Hematopoietic multipotent progenitor cell treated with erythropoietin and hydrocortisone succinate and interleukin-3 and kit ligand, for 17 days (in vitro differentiated cells): ENCODE results near the gene EPHB6.
A peak's percentile ranks its signal among the peaks of the same experiment; 100 is the strongest.

Source experiments
- DNase-seq: peaks from one replicate; pipeline ENCODE4 v3.0.0-alpha.2; 2015; ENCODE audit warnings: low spot score

EPHB6 gene

DNA sequence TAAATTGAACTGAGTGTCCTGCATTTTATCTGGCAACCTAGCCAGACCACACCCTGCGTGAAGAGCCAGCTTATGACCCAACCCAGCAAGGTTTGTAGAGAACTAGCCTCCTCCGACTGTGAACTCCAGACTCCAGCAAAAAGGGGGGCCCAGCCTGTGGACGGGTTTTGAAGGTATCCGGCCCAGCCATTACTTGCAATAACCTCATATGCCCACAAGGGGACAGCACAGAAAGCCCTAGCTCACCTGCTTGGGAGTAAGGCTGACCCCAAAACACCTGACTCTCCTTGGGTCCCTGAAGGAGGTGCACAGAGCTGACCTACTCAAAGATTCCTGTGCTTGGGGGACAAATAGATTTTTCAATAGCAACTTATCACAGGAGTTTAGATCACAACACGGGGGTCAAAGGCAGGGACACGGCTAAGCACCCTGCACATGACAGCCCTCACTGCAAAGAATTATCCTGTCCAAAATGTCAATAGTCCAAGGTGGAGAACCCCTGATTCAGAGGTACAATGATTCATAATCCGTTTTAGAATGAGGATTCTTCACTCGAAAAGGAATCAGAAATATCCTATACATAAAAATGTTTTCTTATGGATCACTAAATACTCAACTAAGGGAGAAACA is 26.1 kb downstream of the EPHB6 start:
- DNase-seq = peak; percentile 66

DNA sequence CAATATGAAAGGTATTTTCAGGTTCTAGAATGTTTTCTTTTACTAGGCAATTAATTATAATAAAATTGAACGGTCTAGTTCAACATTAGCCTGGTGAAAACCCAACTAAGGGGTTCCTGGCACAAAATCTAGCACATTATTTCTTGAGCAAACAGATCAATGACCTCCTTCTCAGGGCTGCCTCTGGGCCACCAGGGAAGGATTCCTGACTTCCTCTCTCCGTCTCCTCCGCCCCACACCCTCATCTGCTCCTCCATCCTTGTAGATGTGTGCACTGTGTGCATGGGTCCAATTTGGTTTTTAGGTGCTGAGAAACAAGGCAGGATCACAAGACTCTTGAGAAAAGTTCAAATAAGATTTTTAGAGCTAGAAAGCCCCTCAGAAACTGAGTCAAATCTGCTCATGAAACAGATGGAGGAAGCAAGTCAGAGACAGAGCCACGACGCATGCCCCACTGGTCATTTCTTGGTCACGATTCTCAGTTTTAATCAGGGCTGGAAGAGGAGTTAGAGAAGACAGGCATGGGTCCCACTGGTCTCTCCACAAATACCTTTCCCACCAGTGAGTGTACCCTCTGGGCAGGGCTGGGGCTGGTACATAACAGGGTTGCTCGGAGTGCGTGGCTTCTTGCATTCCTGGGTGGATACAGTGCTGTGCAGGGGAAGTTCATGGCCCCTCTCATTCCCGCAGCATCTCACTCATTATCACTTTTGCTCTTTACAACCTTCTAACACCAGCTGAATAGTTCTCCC is 26.9 kb downstream of the EPHB6 start:
- DNase-seq = no peak

DNA sequence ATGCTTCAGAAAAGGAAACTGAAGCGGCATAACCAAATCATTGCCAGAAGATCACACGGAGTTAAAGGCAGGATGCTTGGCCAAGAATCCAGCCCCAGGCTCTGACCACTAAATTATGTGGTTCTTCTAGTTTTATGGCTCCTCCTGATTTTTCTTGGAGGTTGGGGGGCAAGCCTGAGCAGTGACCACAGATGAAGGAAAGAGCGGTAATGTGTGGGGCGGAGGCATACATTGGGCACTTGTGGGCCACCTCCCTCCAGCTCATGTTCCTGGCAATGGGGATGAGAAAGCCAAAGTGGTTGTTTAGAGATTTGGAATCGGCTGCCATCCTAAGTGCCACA is 27.4 kb downstream of the EPHB6 start:
- DNase-seq = no peak

DNA sequence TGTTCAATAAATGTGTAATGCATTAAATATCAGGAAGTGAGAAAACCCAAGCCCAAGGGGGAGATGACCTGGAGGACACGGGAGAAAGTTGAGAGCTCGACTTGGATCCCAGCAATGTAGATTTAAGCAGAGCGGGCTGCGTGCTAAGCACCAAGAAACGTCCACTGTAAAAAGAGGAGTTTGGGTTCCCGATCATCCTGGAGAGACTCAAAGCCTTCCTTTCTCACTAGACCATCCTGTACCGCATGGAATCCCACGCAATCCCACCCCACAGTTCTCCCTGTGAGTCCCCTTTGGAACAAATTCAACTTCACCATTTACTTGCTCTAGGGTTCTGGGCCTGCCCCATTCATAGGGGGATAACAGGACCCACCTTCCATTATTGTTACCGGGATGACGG is 28.3 kb downstream of the EPHB6 start:
- no peak for DNase-seq

DNA sequence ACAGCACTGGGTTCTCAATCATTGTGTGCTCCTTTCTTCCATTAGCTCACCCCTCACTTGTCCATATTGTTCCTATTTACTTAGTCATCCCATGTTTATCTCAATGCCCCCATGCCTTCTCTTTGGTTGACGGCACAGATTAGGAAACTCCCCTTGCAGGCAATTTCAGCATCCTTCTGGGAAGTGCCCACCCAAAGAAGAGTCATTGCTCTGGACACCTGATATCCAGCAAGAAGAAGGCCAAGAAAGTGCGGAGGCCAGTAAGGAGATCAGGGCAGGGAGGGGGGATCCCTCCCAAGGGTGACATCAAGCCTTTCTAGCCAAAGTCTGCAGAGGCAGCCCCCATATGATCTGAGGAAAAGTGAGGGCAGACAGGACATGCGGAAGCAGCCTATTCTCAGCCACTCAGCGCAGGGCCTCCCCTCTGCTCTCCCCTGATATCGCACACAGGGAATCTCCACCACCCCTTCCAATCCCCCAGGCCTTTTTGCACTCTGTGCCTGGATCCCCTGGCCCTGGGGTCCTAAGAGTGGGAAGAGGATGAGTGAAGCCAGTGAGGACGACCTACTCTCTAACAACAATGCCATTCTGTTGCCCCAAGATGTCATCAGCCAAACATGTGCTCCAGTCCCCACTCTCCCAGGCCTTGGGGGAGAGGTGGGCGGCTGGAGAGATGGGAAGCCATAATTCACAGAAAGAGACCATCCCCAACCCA is 28.9 kb downstream of the EPHB6 start:
- no peak for DNase-seq

DNA sequence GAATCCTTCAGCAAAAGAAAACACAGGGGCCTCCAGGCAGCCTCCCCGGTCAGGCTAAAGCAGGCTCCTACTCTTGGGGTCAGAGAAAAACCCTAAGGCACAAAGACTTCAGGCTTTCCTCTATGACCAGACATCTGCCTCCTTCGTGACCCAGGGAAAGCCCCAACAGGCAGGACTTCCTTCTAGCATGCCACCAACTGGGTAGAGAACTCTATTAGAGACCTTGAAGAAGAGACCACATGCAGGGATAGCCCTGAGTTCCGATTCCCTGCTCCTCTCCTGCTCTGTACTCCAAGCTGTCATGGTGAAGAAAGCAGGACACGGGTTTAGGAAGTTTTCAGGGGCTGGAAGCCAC is 29.4 kb downstream of the EPHB6 start:
- no peak for DNase-seq

DNA sequence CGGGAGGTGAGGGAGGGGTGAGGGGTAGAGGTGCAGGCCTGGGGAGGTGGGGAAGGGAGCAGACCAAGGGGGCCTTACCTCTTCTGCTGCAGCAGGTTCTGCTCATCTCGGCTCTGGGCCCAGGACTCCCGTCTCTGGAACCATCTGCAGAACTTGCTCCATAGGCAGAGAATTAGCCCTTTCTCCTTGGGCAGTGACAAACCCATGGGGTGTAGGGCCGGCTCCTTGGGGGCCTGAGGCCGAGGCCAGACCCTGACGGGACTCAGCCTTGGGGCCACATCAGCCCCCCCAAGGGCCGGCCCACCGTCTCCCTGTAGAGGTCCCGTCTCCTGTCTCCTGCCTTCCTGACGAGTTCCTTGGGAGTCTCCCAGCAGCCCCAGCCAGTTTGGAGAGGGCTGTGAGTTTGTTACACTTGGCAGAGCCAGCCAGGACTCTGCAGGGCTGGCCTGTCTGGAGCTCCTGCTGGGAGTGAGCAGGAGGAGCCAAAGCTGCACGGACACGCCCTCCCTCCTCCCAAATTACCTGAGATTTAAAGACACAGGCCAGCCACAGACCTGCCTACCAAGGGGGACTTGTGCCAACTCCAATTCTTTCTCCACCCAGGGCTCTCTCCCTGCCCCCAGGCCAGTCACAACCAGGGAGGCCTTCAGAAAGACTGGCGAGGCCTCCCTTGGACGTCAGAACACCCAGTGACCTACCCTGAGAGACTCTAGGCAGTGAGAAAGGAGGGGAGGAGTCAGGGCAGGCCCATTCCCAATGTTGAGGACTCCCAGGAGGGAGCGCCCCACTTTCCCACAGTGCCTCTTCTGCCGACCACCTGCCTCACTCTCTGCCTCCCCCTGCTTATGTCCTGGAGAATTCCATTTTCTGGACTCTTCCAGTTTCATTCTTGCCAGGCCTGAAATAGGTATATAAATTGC is 30.7 kb downstream of the EPHB6 start, which contains the start of gene TRPV6:
TRPV6 (minus strand) TSS at position 435 of the 920 bp plus-strand sequence.
- no peak for DNase-seq

DNA sequence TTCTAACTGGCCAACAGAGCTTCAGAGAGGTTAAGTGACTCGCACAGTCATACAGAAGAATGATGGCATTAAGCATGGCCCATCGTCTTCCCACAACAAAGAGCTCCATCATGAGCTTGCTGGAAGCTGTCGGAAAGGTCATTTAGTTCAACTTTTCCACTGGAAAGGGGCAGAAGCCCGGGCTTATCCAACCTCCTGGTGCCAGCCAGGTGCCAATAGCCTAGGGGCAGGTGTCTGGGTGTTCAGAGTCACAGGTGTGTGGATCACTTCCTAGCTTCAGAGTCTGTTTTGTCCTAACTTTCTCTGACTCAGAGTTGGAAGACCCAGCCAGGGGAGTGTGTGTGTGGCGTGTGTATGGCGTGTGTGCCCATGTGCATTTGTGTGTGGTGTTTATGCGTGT is 32.0 kb downstream of the EPHB6 start:
- DNase-seq = no peak

DNA sequence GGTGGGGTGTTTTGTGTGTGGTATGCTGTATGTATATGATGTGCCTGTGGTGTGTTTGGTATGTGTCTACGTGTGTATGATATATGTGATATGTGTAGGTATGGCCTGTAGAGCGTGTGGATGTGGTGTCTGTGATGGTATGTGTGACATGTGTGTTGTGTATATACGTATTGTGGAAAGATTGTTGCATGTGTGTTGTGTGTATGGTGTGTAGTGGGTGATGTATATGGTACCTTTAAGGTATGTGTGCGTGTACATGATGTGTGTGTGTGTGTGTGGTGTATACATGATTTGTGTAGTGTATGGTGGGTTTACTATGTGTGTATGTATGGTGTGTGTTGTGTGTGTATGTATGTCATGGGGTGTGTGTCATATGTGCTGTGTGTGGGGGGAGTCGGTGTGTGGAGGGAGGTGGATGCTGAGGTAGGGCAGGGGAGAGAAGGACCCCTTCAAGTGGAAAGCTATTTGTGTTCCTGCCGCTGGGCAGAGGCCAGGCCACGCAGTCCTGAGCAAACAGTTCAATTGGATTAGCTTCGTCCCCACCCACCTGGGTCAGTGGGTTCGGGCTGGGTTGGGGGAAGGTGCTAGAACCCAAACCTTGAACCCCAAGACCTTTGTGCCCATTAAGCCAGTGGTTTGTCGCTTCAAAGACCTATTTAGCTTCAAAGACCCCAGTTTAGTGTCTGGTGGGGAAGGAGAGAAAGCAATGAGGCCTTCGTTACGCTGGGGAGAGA is 32.6 kb downstream of the EPHB6 start:
- DNase-seq = no peak

DNA sequence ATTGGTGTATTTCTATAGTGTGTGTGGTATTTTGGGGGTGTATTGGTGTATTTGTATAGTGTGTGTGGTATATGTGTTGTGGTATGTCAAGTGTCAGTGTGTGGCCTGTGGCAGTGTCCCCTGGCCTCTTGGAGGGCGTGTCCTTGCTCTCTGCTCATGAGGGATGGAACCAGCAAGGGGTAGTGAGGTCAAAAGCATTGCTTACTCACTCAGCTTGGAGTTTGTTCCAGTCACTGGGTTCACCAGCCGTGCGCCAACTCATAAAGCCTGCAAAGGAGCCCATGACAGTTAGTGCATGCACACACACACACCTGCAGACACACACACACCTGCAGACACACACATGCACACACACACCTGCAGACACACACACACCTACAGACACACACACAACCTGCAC is 34.9 kb downstream of the EPHB6 start:
- DNase-seq = no peak

DNA sequence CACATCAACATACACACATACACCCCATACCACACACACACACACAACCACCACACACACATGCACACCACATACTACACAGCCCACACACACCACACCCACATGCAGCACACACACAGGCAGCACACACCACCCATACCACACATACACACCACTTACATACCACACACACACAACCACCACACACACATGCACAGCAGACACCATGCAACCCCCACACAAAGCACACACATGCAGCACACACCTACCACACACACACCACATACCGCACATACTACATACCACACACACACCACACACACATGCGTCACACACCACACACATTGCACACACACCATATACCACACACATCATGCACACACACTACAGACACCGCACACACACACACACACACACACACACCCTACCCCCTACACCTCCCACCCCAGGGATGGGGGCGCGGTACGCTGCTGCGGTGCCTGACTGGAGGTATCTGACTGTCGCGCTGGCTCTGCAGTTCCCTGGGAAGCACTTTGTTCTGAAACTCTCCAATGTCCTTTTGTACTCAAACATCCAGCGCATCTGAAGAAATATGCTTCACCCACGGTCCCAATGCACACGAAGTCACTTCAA is 36.1 kb downstream of the EPHB6 start:
- no peak for DNase-seq

DNA sequence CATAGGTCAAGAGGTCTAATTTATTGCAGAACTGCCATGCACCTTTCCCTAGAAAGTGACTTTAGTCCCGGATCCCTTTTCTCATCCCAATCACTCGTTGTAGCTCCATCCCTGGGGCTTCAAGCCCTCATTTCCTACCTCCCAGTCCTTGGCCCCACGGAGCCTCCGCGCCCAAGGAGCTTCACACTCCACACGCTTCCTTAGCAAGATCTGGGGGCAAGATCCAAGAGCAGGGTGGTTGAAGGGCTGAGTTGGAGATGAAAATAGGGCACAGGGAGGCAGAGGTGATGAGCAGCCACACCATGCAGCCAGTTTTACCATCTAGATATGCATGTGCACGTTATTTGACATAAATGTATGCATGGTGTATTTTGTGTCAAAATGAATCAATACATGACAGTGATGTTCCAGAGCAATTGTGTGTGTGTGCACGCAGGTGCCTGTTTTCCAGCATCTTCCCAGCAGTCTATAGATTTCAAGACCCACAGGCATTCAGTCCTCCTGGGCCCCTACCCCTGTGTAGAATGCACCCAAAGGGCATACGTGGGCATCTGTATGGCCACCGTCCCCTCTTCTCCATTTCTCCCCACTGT is 36.7 kb downstream of the EPHB6 start:
- DNase-seq = no peak

DNA sequence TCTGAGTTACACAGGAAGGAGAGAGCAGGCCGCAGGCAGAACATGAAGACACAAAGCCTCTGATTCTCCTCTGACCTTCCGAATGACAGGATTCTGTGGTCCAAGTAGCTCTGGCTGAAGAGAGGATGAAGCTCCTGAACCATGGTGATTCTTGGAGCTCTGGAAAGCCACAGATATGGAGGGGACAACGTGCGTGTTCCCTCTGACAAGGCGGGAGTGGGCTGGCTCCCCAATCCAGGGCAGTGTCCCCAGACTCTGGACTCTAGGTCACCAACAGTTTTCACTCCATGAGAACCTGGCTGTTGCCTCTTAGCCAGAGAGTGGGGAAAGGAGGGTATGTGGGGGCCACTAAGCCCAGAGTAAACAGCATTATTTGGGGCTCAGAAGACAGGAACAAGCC is 38.1 kb downstream of the EPHB6 start:
- DNase-seq = no peak

DNA sequence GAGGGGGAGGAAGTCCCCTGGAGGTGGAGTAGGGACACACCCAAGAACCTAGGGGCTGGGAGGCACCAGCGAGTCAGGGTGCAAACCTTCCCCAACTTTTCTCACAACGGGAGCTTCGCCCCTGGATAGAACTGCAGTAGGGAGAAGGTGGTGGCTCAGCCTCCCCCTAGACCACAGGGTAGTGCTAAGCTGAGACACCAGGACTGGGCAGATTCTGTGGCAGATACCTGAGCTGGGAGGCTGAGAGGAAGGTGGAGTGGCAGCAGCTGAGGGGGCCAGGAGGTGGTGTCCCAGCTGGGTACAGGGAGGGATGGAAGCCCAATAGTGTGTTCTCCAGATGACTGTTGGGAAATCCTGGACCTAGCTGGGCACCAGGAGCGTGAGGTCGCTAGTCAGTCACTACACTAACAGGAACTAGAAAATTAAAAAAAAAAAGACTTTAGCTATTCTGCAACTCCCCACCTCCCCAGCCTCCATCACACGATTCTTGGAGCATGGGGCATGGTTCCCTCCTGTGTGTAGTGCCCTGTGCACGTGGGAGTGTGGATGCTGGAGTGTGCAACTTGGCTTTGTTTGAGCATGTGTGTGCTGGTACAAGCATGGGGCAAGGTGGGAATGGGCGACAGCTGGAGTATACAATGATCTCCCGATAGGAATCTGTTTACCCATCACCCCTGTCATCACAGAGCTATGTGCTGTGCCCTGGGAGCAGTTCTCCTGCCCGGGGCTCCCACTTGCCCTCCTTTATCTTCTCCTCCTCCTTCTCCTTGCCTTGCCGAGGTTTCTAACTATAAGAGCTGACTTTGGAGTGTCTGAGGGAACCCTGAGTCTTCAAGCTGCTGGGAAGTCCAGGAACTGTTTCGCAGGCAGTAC is 39.5 kb downstream of the EPHB6 start:
- no peak for DNase-seq

DNA sequence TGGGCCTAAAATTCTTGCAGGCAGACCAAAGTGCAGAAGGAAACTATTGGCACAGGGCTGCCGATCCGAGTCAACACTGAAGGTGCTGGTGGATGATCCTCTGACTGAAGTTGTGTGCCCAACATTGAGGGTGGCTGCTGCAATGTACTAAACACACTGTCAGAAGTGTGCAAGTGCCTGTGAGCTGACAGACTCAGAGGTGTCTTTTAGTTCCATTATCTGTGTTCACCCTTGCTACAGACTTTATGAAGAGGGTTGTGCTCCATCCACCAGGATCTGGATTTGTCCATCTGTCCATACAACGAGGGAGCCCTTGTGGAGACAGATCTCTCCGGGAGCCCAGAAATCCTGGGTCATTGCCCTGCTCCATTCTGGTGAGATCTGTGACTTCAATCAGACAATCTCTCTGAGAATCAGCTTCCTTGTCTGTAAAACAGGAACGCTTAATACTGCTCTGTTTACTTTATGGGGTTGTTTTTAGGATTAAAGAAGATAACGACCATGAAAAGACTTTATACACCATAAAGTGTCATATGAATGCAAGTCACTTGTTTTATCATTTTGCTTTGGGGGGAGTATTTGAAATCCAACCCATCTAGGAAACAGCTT is 40.2 kb downstream of the EPHB6 start:
- DNase-seq = no peak

DNA sequence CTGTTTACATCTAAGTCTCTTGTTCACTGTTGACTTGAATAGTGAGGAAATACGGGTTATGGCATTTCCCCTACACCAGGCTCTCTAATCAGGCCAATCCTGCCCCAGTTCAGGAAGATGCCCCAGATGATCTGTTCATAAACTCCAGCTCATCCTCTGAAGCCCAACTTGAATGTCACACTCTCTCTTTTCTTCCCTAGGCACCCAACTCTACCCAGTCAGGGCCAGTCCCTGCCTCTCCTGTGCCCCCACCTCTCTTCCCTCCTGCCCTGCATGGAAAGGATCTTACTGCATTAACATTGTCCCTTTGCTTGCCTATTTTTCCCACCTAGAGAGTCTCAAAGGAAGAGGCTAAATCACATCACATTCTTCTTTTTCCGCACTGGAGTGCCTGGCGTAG is 41.3 kb downstream of the EPHB6 start:
- no peak for DNase-seq

DNA sequence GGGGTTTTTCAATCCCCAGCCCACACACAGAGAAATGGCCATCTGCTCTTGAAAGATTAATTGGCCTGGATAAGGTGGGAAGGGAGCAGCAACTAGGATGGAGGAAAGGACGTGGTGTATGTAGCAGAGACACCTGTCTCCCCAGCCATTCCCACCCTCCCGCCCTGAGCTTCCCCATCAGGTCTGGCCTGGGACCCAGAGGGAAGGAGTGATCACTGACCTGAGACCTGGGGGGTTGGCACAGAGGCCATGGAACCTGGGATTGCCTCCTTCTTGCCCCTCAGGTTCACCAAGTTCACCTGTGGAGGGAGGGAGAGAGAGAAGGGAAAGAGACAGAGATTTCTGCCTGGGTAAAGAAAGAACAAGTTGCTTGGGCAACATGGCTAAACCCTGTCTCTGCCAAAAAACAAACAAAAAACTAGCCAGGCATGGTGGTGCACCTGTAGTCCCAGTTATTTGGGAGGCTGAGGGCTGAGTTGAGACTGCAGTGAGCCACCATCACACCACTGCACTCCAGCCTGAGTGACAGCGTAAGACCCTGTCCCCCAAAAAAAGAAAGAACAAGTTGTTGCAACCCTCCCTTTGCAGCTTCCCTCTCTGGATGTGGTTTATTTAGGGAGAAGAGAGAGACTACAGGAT is 42.0 kb downstream of the EPHB6 start:
- no peak for DNase-seq

DNA sequence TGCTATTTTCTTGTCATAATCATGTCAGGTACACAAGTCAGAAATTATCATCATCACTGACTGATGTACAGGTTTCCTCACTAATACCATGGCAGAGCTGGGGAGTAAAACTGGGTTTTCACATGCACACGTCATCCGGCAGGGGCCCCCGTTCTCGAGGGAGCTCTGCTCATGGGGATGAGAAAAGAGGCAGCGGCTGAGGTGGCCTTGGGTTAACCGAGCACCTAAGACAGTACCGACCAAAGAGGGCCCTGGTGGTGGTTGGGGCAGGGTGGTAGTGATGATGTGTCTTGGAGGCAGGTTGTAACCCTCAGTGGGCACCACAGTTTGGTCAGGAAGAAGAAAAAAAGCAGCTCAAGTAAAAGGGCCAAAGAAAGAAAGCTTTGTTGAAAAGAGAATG is 42.8 kb downstream of the EPHB6 start:
- no peak for DNase-seq
